Ovary (tissue), 3 donors: ENCODE results near the gene PCGF5.

Experiments
- CTCF ChIP-seq, 3 donors: fragments of 450-650 bp in 2 of 3; fragments of 200-600 bp in 1 of 3; IDR thresholded peaks; one replicate each; pipeline versions ENCODE4 v1.5.1 to v1.8.0; 2016 to 2022; ENCODE audit warnings: antibody characterized with exemption in 3 of 3, mild to moderate bottlenecking in 1 of 3
- POLR2A ChIP-seq: fragments of 450-650 bp; IDR thresholded peaks from one replicate; pipeline ENCODE4 v1.6.1; 2017; ENCODE audit warnings: antibody characterized with exemption, mild to moderate bottlenecking, moderate library complexity
- donor health status: DM: no; HTN: no; CAD: no.

GRCh38 chr10:91286572-91286971 lies 66.1 kb downstream of the PCGF5 start:
- TF ChIP-seq CTCF (IDR thresholded peaks at IDR 0.05) (no peak), POLR2A (no peak)
